ENCODE results near the gene GMDS. TPM values are rescaled to one million over a fixed set of nuclear protein-coding genes. Genes with fewer than 3 reads are reported as not detected.

GMDS gene
- total and polyA plus RNA-seq, 2 of the 13 experiments (the other 11 are each of a cell fraction or from before 2014, with no cell fraction given), result 64.4 to 112 TPM

- TF ChIP-seq SRF (IDR thresholded peaks at IDR 0.05; ENCODE audit: low read depth, low read length), result no peak
Observed at GRCh38 chr6:1714654-1715053, 530.8 kb downstream of the GMDS start (continued).

- no peaks in the 10 kb centered on the region for H3K9me3 ChIP-seq (ENCODE audit: low read length)
- H3K4me1 ChIP-seq (ENCODE audit: insufficient read depth, low read length), result no peaks in the 10 kb centered on the region
- intact Hi-C loops (cut with micrococcal nuclease; ENCODE audit: unreplicated experiment) (no loop called here), in situ Hi-C loops (cut with HindIII; ENCODE audit: extremely low pct_ligation_motif_present, low pct_unique_long_range_greater_than_20kb) (no loop called here)
- H3K36me3 ChIP-seq (replicated peaks in 1 of 2; ENCODE audit: control insufficient read depth in 1 of 2, insufficient read depth in 2 of 2, low read length in 2 of 2), result peaks cover 3 to 47% of the 10 kb centered on the region in 2 experiments
- POLR2A ChIA-PET, result no interaction called here
- FAIRE-seq, result peak; percentile 18
- CTCF ChIA-PET (ENCODE audit: low intra/inter-chr PET ratio, low total read pairs), result no interaction called here
- H3K27ac ChIP-seq (ENCODE audit: extremely low read length, insufficient read depth, low read length), result no peak overlapping the region
- TF ChIP-seq RBM22 (optimal IDR thresholded peaks at IDR 0.05; ENCODE audit: low read length) (peak; percentile 13), ZNF292 (CRISPR knock-in tag; IDR thresholded peaks at IDR 0.05; ENCODE audit: borderline replicate concordance, low read depth) (no peak), AGO2 (optimal IDR thresholded peaks at IDR 0.05; ENCODE audit: low read depth, low read length) (peak; percentile 54)
- no peak overlapping the region for H3K9ac ChIP-seq (ENCODE audit: insufficient read depth, low read depth, low read length)
- 96% methylated on average over 16 of the region's 16 CpGs for WGBS (ENCODE audit: low lambda C conversion rate)
- H4K20me1 ChIP-seq (ENCODE audit: insufficient read depth, low read length), result no peaks in the 10 kb centered on the region
- H2AFZ ChIP-seq (ENCODE audit: low read length), result no peak overlapping the region
- H3K4me2 ChIP-seq (ENCODE audit: low read depth, low read length), result no peak overlapping the region
- H3K4me3 ChIP-seq (replicated peaks in 1 of 3; ENCODE audit: insufficient read depth in 1 of 3, low read depth in 2 of 3, low read length in 3 of 3), result no peak overlapping the region
- BruUV-seq (replicated peaks), result no TSS peak
- DNase-seq (ENCODE audit: low spot score), result no peak
- H3K27me3 ChIP-seq (ENCODE audit: control insufficient read depth in 1 of 2, insufficient read depth in 2 of 2, low read length in 2 of 2), result no peaks in the 10 kb centered on the region
- no peaks in the 10 kb centered on the region for H3K79me2 ChIP-seq (ENCODE audit: insufficient read depth, low read length)
- no peak for ATAC-seq
Observed at GRCh38 chr6:1713016-1713600, 532.3 kb downstream of the GMDS start.

- intact Hi-C loops (cut with micrococcal nuclease; ENCODE audit: unreplicated experiment) (no loop called here), in situ Hi-C loops (cut with HindIII; ENCODE audit: extremely low pct_ligation_motif_present, low pct_unique_long_range_greater_than_20kb) (no loop called here)
- Histone ChIP-seq H3K4me3 (replicated peaks in 1 of 3; ENCODE audit: insufficient read depth in 1 of 3, low read depth in 2 of 3, low read length in 3 of 3) (no peak overlapping the region), H3K79me2 (ENCODE audit: insufficient read depth, low read length) (no peaks in the 10 kb centered on the region), H4K20me1 (ENCODE audit: insufficient read depth, low read length) (no peaks in the 10 kb centered on the region), H3K4me1 (ENCODE audit: insufficient read depth, low read length) (no peaks in the 10 kb centered on the region), H3K27me3 (ENCODE audit: control insufficient read depth in 1 of 2, insufficient read depth in 2 of 2, low read length in 2 of 2) (no peaks in the 10 kb centered on the region), H3K9ac (ENCODE audit: insufficient read depth, low read depth, low read length) (no peak overlapping the region), H2AFZ (ENCODE audit: low read length) (no peak overlapping the region), H3K4me2 (ENCODE audit: low read depth, low read length) (no peak overlapping the region), H3K27ac (ENCODE audit: extremely low read length, insufficient read depth, low read length) (no peak overlapping the region), H3K9me3 (ENCODE audit: low read length) (no peaks in the 10 kb centered on the region), H3K36me3 (replicated peaks in 1 of 2; ENCODE audit: control insufficient read depth in 1 of 2, insufficient read depth in 2 of 2, low read length in 2 of 2) (peaks cover 3 to 45% of the 10 kb centered on the region in 2 experiments)
- BruUV-seq (replicated peaks), result no TSS peak
- ChIA-PET CTCF (ENCODE audit: low intra/inter-chr PET ratio, low total read pairs) (no interaction called here), POLR2A (no interaction called here)
- 85% methylated on average over 3 of the region's 3 CpGs for WGBS (ENCODE audit: low lambda C conversion rate)
- FAIRE-seq (no peak), DNase-seq (ENCODE audit: low spot score) (peak; percentile 12), ATAC-seq (no peak)
- TF ChIP-seq ZNF7 (CRISPR knock-in tag; IDR thresholded peaks at IDR 0.05) (no peak), ZNF850 (CRISPR knock-in tag; conservative IDR thresholded peaks at IDR 0.05) (no peak), SP1 (IDR thresholded peaks at IDR 0.05) (no peak), SP1 (CRISPR knock-in tag; IDR thresholded peaks at IDR 0.05) (no peak), PLRG1 (conservative IDR thresholded peaks at IDR 0.05) (no peak), ZNF101 (CRISPR knock-in tag; IDR thresholded peaks at IDR 0.05; ENCODE audit: borderline replicate concordance, low read depth) (no peak), ZBTB46 (CRISPR knock-in tag; IDR thresholded peaks at IDR 0.05; ENCODE audit: borderline replicate concordance) (no peak), ZNF160 (CRISPR knock-in tag; IDR thresholded peaks at IDR 0.05) (no peak), ZNF513 (CRISPR knock-in tag; conservative IDR thresholded peaks at IDR 0.05) (no peak), ZNF468 (CRISPR knock-in tag; IDR thresholded peaks at IDR 0.05) (no peak)
Observed at GRCh38 chr6:1712451-1712850, 533.0 kb downstream of the GMDS start.
